Thoracic aorta (tissue), 2 donors: ENCODE results near the gene PGM3. TPM values are rescaled to one million over a fixed set of nuclear protein-coding genes. Genes with fewer than 3 reads are reported as not detected.
"Not testable (repeated sequence)": the region's sequence is repeated elsewhere in the genome, so short reads cannot be mapped to it uniquely, and the experiment has no call there.

ENCODE experiments used
- ATAC-seq: fragments of 150-250 bp; one replicate; pipeline ENCODE4 v1.8.0; 2017; ENCODE audit warnings: low read depth; ENCODE audit not compliant: insufficient number of reproducible peaks, low FRiP score
- DNase-seq: peaks from one replicate; pipeline ENCODE4 v3.0.0-alpha.2; 2020; ENCODE audit warnings: low spot score
- H3K27ac ChIP-seq, 2 donors: fragments of 200-600 bp; sonication (generic); 1 replicate in 1 of 2; 2 replicates in 1 of 2; pipeline ENCODE4 v1.5.1; 2016; ENCODE audit warnings: mild to moderate bottlenecking in 2 of 2, moderate library complexity in 2 of 2
- H3K27me3 ChIP-seq: fragments of 200-600 bp; sonication (generic); replicated peaks from 2 replicates; pipeline ENCODE4 v1.6.0; 2016; ENCODE audit warnings: mild to moderate bottlenecking; ENCODE audit not compliant: insufficient read depth
- H3K36me3 ChIP-seq: fragments of 200-600 bp; sonication (generic); one replicate; pipeline ENCODE4 v1.5.1; 2016
- H3K4me1 ChIP-seq, 2 donors: fragments of 200-600 bp; sonication (generic); 1 replicate in 1 of 2; 2 replicates in 1 of 2; pipeline versions ENCODE4 v1.5.1 to v1.6.0; 2016; ENCODE audit warnings: low read depth in 2 of 2, mild to moderate bottlenecking in 1 of 2; ENCODE audit not compliant: control insufficient read depth in 1 of 2
- H3K4me3 ChIP-seq: fragments of 200-600 bp; sonication (generic); 2 replicates; pipeline ENCODE4 v1.5.1; 2016; ENCODE audit warnings: mild to moderate bottlenecking
- H3K9me3 ChIP-seq: fragments of 200-600 bp; sonication (generic); 2 replicates; pipeline ENCODE4 v1.5.1; 2016
- total RNA-seq, 2 donors: library from RNA; depleted of rRNA; stranded (reverse); fragments of >200 nt; gene quantifications; one replicate each; pipeline versions ENCODE4 v1.1.0 to v1.2.3, GENCODE V29; 2016
- TF ChIP-seq, protein P1 (sequence below): fragments of 200-600 bp; sonication (generic); IDR thresholded peaks from one replicate; pipeline ENCODE4 v1.5.1; 2019; ENCODE audit warnings: antibody characterized with exemption

PGM3 gene
- total RNA-seq, 2 donors from 2014 or later, result 30.8 to 33.4 TPM

DNA sequence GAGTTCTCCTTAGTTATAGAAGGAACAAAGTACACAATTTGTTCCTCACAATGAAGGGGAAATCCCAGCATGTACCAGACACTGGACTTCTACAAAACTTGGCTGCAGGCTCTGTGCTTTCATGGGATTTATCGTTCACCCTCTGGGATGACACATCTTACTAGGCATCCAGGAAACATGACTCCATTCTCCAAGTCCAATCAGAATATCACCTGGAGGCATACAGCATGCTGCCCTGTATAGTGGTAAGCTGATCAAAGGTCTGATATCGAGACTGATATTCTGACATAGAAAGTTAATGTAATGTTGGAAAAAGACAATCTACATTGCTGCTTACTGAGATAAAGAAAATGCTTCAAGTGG lies 6.8 kb upstream of the PGM3 start:
- peaks cover 0 to 6% of the 10 kb centered on the region in 2 donors for H3K4me1 ChIP-seq
- no peak overlapping the region for H3K4me3 ChIP-seq
- H3K9me3 ChIP-seq, result no peaks in the 10 kb centered on the region
- H3K36me3 ChIP-seq, result no peaks in the 10 kb centered on the region
- H3K27ac ChIP-seq, result no peak overlapping the region
- DNase-seq (no peak), ATAC-seq (no peak)
- TF ChIP-seq, protein P1, sequence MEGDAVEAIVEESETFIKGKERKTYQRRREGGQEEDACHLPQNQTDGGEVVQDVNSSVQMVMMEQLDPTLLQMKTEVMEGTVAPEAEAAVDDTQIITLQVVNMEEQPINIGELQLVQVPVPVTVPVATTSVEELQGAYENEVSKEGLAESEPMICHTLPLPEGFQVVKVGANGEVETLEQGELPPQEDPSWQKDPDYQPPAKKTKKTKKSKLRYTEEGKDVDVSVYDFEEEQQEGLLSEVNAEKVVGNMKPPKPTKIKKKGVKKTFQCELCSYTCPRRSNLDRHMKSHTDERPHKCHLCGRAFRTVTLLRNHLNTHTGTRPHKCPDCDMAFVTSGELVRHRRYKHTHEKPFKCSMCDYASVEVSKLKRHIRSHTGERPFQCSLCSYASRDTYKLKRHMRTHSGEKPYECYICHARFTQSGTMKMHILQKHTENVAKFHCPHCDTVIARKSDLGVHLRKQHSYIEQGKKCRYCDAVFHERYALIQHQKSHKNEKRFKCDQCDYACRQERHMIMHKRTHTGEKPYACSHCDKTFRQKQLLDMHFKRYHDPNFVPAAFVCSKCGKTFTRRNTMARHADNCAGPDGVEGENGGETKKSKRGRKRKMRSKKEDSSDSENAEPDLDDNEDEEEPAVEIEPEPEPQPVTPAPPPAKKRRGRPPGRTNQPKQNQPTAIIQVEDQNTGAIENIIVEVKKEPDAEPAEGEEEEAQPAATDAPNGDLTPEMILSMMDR, result no peak
- no peaks in the 10 kb centered on the region for H3K27me3 ChIP-seq

DNA sequence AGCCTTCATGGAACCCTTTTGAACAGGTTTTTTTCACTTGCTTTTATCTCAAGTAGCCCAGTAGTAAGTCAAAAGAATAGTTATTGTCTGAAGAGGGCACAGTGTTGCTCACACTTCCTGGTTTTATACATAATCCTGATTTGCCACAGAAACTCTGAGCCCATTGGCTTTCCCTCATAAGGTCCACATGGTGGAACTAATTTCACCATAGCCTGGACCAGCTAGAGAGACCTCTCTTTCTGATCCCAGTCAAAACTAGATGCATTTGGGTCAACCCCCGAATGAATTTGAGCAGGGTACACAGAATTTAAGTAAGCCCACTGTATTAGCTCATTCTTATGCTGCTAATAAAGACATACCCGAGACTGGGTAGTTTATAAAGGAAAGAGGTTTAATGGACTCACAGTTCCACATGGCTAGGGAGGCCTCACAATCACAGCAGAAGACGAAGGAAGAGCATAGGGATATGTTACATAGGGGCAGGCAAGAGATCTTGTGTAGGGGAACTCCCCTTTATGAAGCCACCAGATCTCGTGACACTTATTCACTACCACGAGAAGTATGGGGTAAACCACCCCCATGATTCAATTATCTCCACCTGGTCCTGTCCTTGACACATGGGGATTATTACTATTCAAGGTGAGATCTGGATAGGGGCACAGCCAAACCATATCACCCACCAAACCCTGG lies 6.3 kb upstream of the PGM3 start:
- ATAC-seq (no peak), DNase-seq (no peak)
- peak overlapping the region in 1 of 2 donors; percentile 29 for H3K27ac ChIP-seq
- no peak overlapping the region for H3K4me3 ChIP-seq
- H3K4me1 ChIP-seq, result peaks cover 3 to 10% of the 10 kb centered on the region in 2 donors
- H3K9me3 ChIP-seq, result no peaks in the 10 kb centered on the region
- no peaks in the 10 kb centered on the region for H3K36me3 ChIP-seq
- no peaks in the 10 kb centered on the region for H3K27me3 ChIP-seq
- TF ChIP-seq, protein P1, result no peak

DNA sequence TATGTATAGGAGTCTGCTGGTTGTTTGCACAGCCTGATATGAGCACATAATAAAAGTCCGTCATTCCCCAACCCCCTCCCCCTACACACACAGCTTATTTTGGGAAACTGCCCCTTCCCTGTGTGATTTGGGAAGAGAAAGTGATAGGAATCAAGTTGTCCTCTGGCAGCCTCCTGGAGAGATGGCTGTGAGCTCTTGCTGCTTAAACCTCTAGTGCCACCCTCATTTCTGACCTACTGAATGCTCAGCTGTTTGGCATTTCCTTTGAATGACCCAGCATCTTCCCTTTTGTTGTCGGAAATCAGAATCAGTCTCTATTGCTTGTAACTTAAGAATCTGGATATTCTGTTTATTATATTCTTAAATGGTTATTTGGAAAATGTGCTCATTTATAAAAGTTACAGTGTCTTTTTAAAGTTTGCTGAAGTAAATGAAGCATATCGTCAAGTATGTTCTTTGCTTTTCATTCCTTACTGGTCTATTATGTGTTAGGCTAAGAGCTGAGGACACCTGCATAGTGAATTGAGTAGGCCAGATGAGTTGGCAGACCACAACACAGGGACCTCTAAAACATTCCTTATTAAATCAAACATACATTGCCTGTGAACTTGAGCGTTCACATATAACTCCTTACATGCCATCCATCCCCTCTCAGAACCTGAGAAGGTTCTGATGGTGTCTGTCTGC lies 5.6 kb upstream of the PGM3 start:
- no peaks in the 10 kb centered on the region for H3K27me3 ChIP-seq
- DNase-seq (no peak), ATAC-seq (no peak)
- H3K9me3 ChIP-seq, result no peaks in the 10 kb centered on the region
- TF ChIP-seq, protein P1, result no peak
- peaks cover 5 to 14% of the 10 kb centered on the region in 2 donors for H3K4me1 ChIP-seq
- H3K27ac ChIP-seq, result peak overlapping the region in 1 of 2 donors; percentile 29
- no peak overlapping the region for H3K4me3 ChIP-seq
- H3K36me3 ChIP-seq, result no peaks in the 10 kb centered on the region

DNA sequence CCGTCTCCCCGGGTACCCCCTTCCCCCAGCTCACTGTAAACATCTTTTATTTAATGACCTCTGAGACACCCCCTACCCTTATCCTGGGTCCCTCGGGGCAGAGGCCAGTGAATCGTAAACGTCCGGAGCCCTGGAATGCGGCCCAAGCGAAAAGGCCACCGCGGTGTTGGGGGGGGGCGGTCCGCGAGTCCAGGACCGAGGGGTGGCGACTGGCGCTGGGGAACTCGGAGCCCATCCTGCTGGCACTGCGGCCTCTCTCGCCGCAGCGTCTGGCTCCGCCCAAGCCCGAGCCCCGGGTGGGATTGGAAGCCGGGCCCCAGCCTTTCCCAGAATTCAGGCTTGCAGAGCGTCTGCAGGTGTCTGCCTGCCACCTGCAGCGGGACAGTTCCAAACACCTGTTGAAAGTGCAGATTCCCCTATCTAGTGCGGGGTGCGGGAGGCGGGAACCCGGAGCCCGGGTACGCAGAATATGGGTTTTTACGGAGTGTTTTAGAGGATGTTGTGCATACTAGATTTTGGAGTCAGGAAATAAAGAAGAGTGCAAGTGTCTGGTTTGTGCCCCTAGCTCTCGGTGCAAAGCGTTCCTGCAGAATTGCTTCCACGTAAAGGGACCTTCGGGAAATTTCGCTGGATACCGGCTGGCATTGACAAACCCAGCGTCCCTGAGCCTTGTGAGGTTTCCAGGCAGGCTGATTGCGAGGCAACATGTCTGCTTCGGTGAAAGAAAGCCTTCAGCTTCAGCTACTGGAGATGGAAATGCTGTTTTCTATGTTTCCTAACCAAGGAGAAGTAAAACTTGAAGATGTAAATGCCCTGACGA lies 892 bp upstream of the PGM3 start:
- Histone ChIP-seq H3K27ac (peak overlapping the region; percentile 80 to 85), H3K27me3 (no peaks in the 10 kb centered on the region), H3K36me3 (no peaks in the 10 kb centered on the region), H3K9me3 (no peaks in the 10 kb centered on the region), H3K4me3 (peak overlapping the region; percentile 88), H3K4me1 (peaks cover 17 to 36% of the 10 kb centered on the region in 2 donors)
- TF ChIP-seq, protein P1, result no peak
- DNase-seq (no peak), ATAC-seq (peak; percentile 25)

DNA sequence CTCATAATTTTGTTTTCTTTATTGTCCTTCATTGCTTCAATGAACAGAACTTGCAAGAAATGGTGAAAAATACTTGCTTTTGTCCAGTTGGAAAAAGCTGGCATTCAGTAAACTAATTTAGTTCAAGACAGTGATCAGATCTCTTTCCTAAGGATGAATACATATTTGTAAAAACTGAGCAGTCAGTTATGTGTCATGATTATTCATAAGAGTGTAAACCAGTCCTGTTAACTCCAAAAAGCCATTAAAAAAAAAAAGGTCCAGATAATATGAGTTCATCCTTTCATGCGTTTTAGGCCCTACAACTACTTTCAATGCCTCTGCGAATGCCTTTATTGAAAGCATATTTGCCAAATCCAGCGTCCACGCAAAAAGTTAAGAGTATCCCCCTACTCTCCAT lies 609 bp downstream of the PGM3 start:
- no peak for DNase-seq
- TF ChIP-seq, protein P1, result no peak
- Histone ChIP-seq H3K4me3 (peak overlapping the region; percentile 88), H3K4me1 (peaks cover 17 to 36% of the 10 kb centered on the region in 2 donors), H3K9me3 (no peaks in the 10 kb centered on the region), H3K27ac (peak overlapping the region; percentile 80 to 85), H3K27me3 (no peaks in the 10 kb centered on the region), H3K36me3 (no peaks in the 10 kb centered on the region)
- ATAC-seq, result no peak

DNA sequence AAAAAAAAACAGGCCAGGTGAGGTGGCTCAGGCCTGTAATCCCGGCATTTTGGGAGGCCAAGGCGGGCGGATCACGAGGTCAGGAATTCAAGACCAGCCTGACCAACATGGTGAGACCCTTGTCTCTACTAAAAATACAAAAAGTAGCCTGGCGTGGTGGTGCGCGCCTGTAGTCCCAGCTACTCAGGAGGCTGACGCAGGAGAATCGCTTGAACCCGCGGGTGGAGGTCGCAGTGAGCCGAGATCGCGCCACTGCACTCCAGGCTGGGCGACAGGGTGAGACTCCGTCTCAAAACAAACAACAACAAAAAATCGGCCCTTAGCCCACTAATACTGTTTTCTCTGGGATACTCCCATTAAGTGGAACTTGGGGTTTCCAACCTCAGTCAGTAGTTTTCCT lies 1.1 kb downstream of the PGM3 start:
- H3K36me3 ChIP-seq, DNase-seq, ATAC-seq, H3K27ac ChIP-seq, H3K27me3 ChIP-seq, H3K9me3 ChIP-seq: not testable (repeated sequence)
- Histone ChIP-seq H3K4me1 (peaks cover 17 to 36% of the 10 kb centered on the region in 2 donors), H3K4me3 (peak overlapping the region; percentile 88)
